ENCODE data around the gene PCSK4.

Gene PCSK4

GRCh38 chr19:1453525-1454364 lies 36.4 kb downstream of the PCSK4 start:
- no peak overlapping the region for H3K14ac ChIP-seq (ENCODE audit: low read length in 2 of 2)
- no peak overlapping the region for H2AK5ac ChIP-seq (ENCODE audit: low read length, severe bottlenecking)
- no peak overlapping the region for H3K4me2 ChIP-seq (ENCODE audit: low read length, poor library complexity, severe bottlenecking)
- no peak overlapping the region for H2BK5ac ChIP-seq (ENCODE audit: low read depth, low read length, poor library complexity, severe bottlenecking)
- H3K79me1 ChIP-seq (replicated peaks; ENCODE audit: low read length, poor library complexity, severe bottlenecking) = no peaks in the 10 kb centered on the region
- no peak overlapping the region for H2BK15ac ChIP-seq (ENCODE audit: low read depth, poor library complexity, severe bottlenecking)
- H3K27me3 ChIP-seq (ENCODE audit: control insufficient read depth in 1 of 2, insufficient read depth in 1 of 2, low read length in 2 of 2) = peaks cover 70 to 92% of the 10 kb centered on the region in 2 experiments
- H2BK120ac ChIP-seq (ENCODE audit: low read depth, low read length) = no peak overlapping the region
- H3K36me3 ChIP-seq (ENCODE audit: control insufficient read depth in 1 of 2, insufficient read depth in 2 of 2, low read depth in 1 of 2, low read length in 2 of 2) = peaks cover 0 to 4% of the 10 kb centered on the region in 2 experiments
- no peak overlapping the region for H3K9ac ChIP-seq (ENCODE audit: low read length)
- H3K23ac ChIP-seq (ENCODE audit: low read length in 2 of 2) = no peak overlapping the region
- H3K4me1 ChIP-seq (ENCODE audit: control insufficient read depth, insufficient read depth, low read depth, low read length) = peaks cover 16% of the 10 kb centered on the region
- H2AFZ ChIP-seq (ENCODE audit: low read depth, low read length) = no peak overlapping the region
- no peaks in the 10 kb centered on the region for H3K9me3 ChIP-seq (ENCODE audit: control insufficient read depth, low read length)
- no peak overlapping the region for H3K18ac ChIP-seq (ENCODE audit: low read depth in 1 of 2, low read length in 2 of 2)
- no peak for DNase-seq
- H2BK12ac ChIP-seq (ENCODE audit: low read length in 2 of 2) = no peak overlapping the region
- H3K4me3 ChIP-seq (ENCODE audit: insufficient read depth in 1 of 2, low read depth in 1 of 2, low read length in 2 of 2) = no peak overlapping the region
- no peak overlapping the region for H4K91ac ChIP-seq (ENCODE audit: low read length)
- 39% methylated on average over 22 of the region's 33 CpGs for WGBS
- H3K27ac ChIP-seq (ENCODE audit: low read length, poor library complexity, severe bottlenecking) = no peak overlapping the region
- H4K8ac ChIP-seq (ENCODE audit: low read length) = no peak overlapping the region
- no peak overlapping the region for H3K4ac ChIP-seq (ENCODE audit: low read depth in 1 of 2, low read length in 2 of 2)

- Histone ChIP-seq H3K4ac (ENCODE audit: low read depth in 1 of 2, low read length in 2 of 2) (no peak overlapping the region), H3K23ac (ENCODE audit: low read length in 2 of 2) (no peak overlapping the region), H2BK15ac (ENCODE audit: low read depth, poor library complexity, severe bottlenecking) (no peak overlapping the region), H3K14ac (ENCODE audit: low read length in 2 of 2) (no peak overlapping the region), H3K36me3 (ENCODE audit: control insufficient read depth in 1 of 2, insufficient read depth in 2 of 2, low read depth in 1 of 2, low read length in 2 of 2) (peaks cover 0 to 4% of the 10 kb centered on the region in 2 experiments), H3K4me2 (ENCODE audit: low read length, poor library complexity, severe bottlenecking) (no peak overlapping the region), H2BK120ac (ENCODE audit: low read depth, low read length) (no peak overlapping the region), H2BK12ac (ENCODE audit: low read length in 2 of 2) (no peak overlapping the region), H3K79me1 (replicated peaks; ENCODE audit: low read length, poor library complexity, severe bottlenecking) (no peaks in the 10 kb centered on the region), H2AK5ac (ENCODE audit: low read length, severe bottlenecking) (no peak overlapping the region), H3K27me3 (ENCODE audit: control insufficient read depth in 1 of 2, insufficient read depth in 1 of 2, low read length in 2 of 2) (peaks cover 66 to 91% of the 10 kb centered on the region in 2 experiments), H3K18ac (ENCODE audit: low read depth in 1 of 2, low read length in 2 of 2) (no peak overlapping the region), H4K8ac (ENCODE audit: low read length) (no peak overlapping the region), H2BK5ac (ENCODE audit: low read depth, low read length, poor library complexity, severe bottlenecking) (no peak overlapping the region), H3K9me3 (ENCODE audit: control insufficient read depth, low read length) (no peaks in the 10 kb centered on the region), H3K9ac (ENCODE audit: low read length) (no peak overlapping the region), H3K4me1 (ENCODE audit: control insufficient read depth, insufficient read depth, low read depth, low read length) (peaks cover 16% of the 10 kb centered on the region), H3K4me3 (ENCODE audit: insufficient read depth in 1 of 2, low read depth in 1 of 2, low read length in 2 of 2) (no peak overlapping the region), H2AFZ (ENCODE audit: low read depth, low read length) (no peak overlapping the region), H3K27ac (ENCODE audit: low read length, poor library complexity, severe bottlenecking) (no peak overlapping the region), H4K91ac (ENCODE audit: low read length) (no peak overlapping the region)
- WGBS = 76% methylated on average over 27 of the region's 30 CpGs
- no peak for DNase-seq
Observed at GRCh38 chr19:1452802-1453524, 37.2 kb downstream of the PCSK4 start.

- no peak for DNase-seq
- Histone ChIP-seq H2BK5ac (ENCODE audit: low read depth, low read length, poor library complexity, severe bottlenecking) (no peak overlapping the region), H3K36me3 (ENCODE audit: control insufficient read depth in 1 of 2, insufficient read depth in 2 of 2, low read depth in 1 of 2, low read length in 2 of 2) (peaks cover 0 to 4% of the 10 kb centered on the region in 2 experiments), H3K4me2 (ENCODE audit: low read length, poor library complexity, severe bottlenecking) (no peak overlapping the region), H3K4me3 (ENCODE audit: insufficient read depth in 1 of 2, low read depth in 1 of 2, low read length in 2 of 2) (no peak overlapping the region), H3K23ac (ENCODE audit: low read length in 2 of 2) (no peak overlapping the region), H3K4me1 (ENCODE audit: control insufficient read depth, insufficient read depth, low read depth, low read length) (peaks cover 16% of the 10 kb centered on the region), H3K4ac (ENCODE audit: low read depth in 1 of 2, low read length in 2 of 2) (no peak overlapping the region), H3K27me3 (ENCODE audit: control insufficient read depth in 1 of 2, insufficient read depth in 1 of 2, low read length in 2 of 2) (peaks cover 68 to 92% of the 10 kb centered on the region in 2 experiments), H2AFZ (ENCODE audit: low read depth, low read length) (no peak overlapping the region), H3K14ac (ENCODE audit: low read length in 2 of 2) (no peak overlapping the region), H3K9me3 (ENCODE audit: control insufficient read depth, low read length) (no peaks in the 10 kb centered on the region), H2AK5ac (ENCODE audit: low read length, severe bottlenecking) (no peak overlapping the region), H3K18ac (ENCODE audit: low read depth in 1 of 2, low read length in 2 of 2) (no peak overlapping the region), H2BK12ac (ENCODE audit: low read length in 2 of 2) (no peak overlapping the region), H3K27ac (ENCODE audit: low read length, poor library complexity, severe bottlenecking) (no peak overlapping the region), H4K91ac (ENCODE audit: low read length) (no peak overlapping the region), H2BK120ac (ENCODE audit: low read depth, low read length) (no peak overlapping the region), H2BK15ac (ENCODE audit: low read depth, poor library complexity, severe bottlenecking) (no peak overlapping the region), H3K79me1 (replicated peaks; ENCODE audit: low read length, poor library complexity, severe bottlenecking) (no peaks in the 10 kb centered on the region), H3K9ac (ENCODE audit: low read length) (no peak overlapping the region), H4K8ac (ENCODE audit: low read length) (no peak overlapping the region)
- 59% methylated on average over 38 of the region's 39 CpGs for WGBS
Observed at GRCh38 chr19:1451916-1452801, 38.0 kb downstream of the PCSK4 start.

All from mesenchymal stem cell (in vitro differentiated cells and primary cell).